Gastroesophageal sphincter (tissue), 4 donors: ENCODE data around the gene SPACA6. TPM values are rescaled to one million over a fixed set of nuclear protein-coding genes. Genes with fewer than 3 reads are reported as not detected.

Experiments used
- ATAC-seq: fragments of 150-250 bp; one replicate; pipeline ENCODE4 v1.9.1; 2016; ENCODE audit warnings: mild to moderate bottlenecking, moderate library complexity
- H3K27ac ChIP-seq, 4 donors: fragments of 200-600 bp; sonication (generic) in 3 of 4; 1 replicate in 3 of 4; 2 replicates in 1 of 4; pipeline ENCODE4 v1.5.1; 2016 to 2019
- H3K27me3 ChIP-seq: fragments of 200-600 bp; sonication (generic); one replicate; pipeline ENCODE4 v1.5.1; 2019
- H3K36me3 ChIP-seq, 2 donors: fragments of 200-600 bp; sonication (generic); one replicate each; pipeline ENCODE4 v1.5.1; 2019; ENCODE audit warnings: control low read depth in 1 of 2
- H3K4me1 ChIP-seq, 3 donors: fragments of 200-600 bp; sonication (generic); 1 replicate in 2 of 3; 2 replicates in 1 of 3; pipeline ENCODE4 v1.5.1; 2016 to 2019; ENCODE audit warnings: control low read depth in 2 of 3
- H3K4me3 ChIP-seq, 2 donors: fragments of 200-600 bp; sonication (generic); one replicate each; pipeline ENCODE4 v1.5.1; 2019; ENCODE audit warnings: mild to moderate bottlenecking in 1 of 2, moderate library complexity in 1 of 2
- H3K9me3 ChIP-seq, 3 donors: fragments of 200-600 bp; sonication (generic); one replicate each; pipeline ENCODE4 v1.5.1; 2017 to 2019; ENCODE audit warnings: control low read depth in 2 of 3
- EP300 ChIP-seq: sonication (generic); formaldehyde crosslinking; IDR thresholded peaks from one replicate; pipeline ENCODE4 v1.6.1; 2017; ENCODE audit warnings: antibody characterized with exemption, mild to moderate bottlenecking
- POLR2A ChIP-seq, 2 donors: fragments of 450-650 bp; IDR thresholded peaks; one replicate each; pipeline ENCODE4 v1.6.1; 2017; ENCODE audit warnings: antibody characterized with exemption in 2 of 2, mild to moderate bottlenecking in 2 of 2, moderate library complexity in 1 of 2
- POLR2AphosphoS5 ChIP-seq: sonication (generic); formaldehyde crosslinking; IDR thresholded peaks from one replicate; pipeline ENCODE4 v1.6.1; 2017; ENCODE audit warnings: antibody characterized with exemption
- WGBS, 2 donors: methylation state at CpG; one replicate each; pipeline ENCODE4 v1.1.5; 2018; ENCODE audit warnings: low coverage in 1 of 2; 5-methylcytosine and 5-hydroxymethylcytosine counted together
- total RNA-seq, 4 donors: library from RNA; depleted of rRNA; stranded (reverse); fragments of >200 nt; gene quantifications; one replicate each; pipeline ENCODE4 v1.1.0, GENCODE V29; 2016
- TF ChIP-seq, protein P1 (sequence below), 4 experiments: fragments of 200-600 bp in 2 of 4; fragments of 450-650 bp in 2 of 4; sonication (generic) in 1 of 4; IDR thresholded peaks; one replicate each; pipeline ENCODE4 v1.5.1; 2017 to 2019; ENCODE audit warnings: antibody characterized with exemption in 4 of 4, mild to moderate bottlenecking in 2 of 4, moderate library complexity in 2 of 4

SPACA6 gene
- total RNA-seq, 4 donors from 2014 or later, result 6.3 to 29.7 (median 18.3) TPM

DNA sequence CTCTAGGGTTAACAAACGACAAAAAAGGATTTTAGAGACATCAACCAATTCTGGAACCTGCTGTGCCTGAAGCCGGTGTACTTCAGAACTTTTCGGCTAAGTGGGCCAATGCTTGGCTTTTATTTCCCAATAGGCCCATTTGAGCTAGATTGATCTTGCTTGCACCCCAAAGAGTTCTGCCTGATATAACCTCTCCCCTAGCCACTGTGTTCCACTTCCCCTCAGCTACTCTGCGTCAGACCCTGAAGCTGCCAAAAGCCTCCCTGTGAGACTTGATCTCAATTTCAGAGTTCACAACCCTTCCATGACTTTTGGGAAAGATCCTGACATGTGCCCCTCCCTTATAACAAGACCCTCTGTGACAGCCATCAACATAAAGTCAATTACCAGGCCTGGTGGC lies 40.9 kb upstream of the SPACA6 start:
- Histone ChIP-seq H3K27ac (no peak overlapping the region), H3K9me3 (no peaks in the 10 kb centered on the region), H3K27me3 (peaks cover 45% of the 10 kb centered on the region), H3K4me3 (no peak overlapping the region), H3K36me3 (no peaks in the 10 kb centered on the region), H3K4me1 (peaks cover 0 to 7% (median 0%) of the 10 kb centered on the region in 3 donors)
- TF ChIP-seq, protein P1, sequence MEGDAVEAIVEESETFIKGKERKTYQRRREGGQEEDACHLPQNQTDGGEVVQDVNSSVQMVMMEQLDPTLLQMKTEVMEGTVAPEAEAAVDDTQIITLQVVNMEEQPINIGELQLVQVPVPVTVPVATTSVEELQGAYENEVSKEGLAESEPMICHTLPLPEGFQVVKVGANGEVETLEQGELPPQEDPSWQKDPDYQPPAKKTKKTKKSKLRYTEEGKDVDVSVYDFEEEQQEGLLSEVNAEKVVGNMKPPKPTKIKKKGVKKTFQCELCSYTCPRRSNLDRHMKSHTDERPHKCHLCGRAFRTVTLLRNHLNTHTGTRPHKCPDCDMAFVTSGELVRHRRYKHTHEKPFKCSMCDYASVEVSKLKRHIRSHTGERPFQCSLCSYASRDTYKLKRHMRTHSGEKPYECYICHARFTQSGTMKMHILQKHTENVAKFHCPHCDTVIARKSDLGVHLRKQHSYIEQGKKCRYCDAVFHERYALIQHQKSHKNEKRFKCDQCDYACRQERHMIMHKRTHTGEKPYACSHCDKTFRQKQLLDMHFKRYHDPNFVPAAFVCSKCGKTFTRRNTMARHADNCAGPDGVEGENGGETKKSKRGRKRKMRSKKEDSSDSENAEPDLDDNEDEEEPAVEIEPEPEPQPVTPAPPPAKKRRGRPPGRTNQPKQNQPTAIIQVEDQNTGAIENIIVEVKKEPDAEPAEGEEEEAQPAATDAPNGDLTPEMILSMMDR (IDR thresholded peaks at IDR 0.05), result no peak
- TF ChIP-seq POLR2A (IDR thresholded peaks at IDR 0.05) (no peak), POLR2AphosphoS5 (no peak), EP300 (no peak)
- no peak for ATAC-seq
- 46 to 49% methylated on average over 3 to 4 of the region's 4 CpGs for WGBS, 2 donors

DNA sequence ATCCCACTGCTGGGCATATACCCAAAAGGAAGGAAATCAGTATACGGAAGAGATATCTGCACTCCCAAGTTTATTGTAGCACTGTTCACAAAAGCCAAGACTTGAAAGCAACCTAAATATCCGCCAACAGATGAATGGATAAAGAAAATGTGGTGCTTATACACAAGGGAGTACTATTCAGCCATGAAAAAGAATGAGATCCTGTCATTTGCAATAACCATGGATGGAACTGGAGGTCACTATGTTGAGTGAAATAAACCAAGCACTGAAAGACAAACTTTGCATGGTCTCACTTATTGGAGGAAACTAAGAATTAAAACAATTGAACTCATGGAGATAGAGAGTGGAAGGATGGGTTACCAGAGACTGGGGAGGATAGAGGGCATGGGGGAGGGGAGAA lies 40.0 kb upstream of the SPACA6 start:
- TF ChIP-seq POLR2AphosphoS5, result no peak
- H3K36me3 ChIP-seq, result no peaks in the 10 kb centered on the region
- WGBS, 2 donors, result 33 to 43% methylated on average over 1 to 2 of the region's 2 CpGs
- no peaks in the 10 kb centered on the region for H3K9me3 ChIP-seq
- H3K27ac ChIP-seq, result no peak overlapping the region
- H3K4me3 ChIP-seq, result no peak overlapping the region
- peaks cover 0 to 10% (median 0%) of the 10 kb centered on the region in 3 donors for H3K4me1 ChIP-seq
- H3K27me3 ChIP-seq, result peaks cover 40% of the 10 kb centered on the region
- ATAC-seq, result no peak

DNA sequence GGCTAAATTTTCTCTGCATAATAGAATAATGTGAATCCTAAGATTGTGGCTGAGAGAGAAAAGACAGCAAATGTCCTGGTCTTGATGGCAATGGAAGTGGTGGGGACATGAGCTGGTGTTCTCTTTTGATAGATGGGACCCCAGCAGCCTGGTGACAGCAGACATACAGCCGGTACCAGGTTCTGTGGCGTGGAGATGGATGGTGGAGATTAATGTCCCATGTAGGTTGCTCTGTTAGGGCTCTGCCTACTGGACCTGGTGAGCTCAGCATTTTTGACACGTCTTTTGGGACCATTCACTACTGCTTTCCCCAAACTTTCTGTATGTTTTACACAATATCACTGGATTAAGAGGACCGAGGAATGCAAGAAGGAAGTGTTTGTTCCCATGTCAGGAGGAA lies 38.3 kb upstream of the SPACA6 start:
- ATAC-seq, result no peak
- Histone ChIP-seq H3K27me3 (peaks cover 28% of the 10 kb centered on the region), H3K27ac (no peak overlapping the region), H3K4me3 (no peak overlapping the region), H3K9me3 (no peaks in the 10 kb centered on the region), H3K36me3 (no peaks in the 10 kb centered on the region), H3K4me1 (peaks cover 0 to 10% (median 0%) of the 10 kb centered on the region in 3 donors)
- TF ChIP-seq, protein P1 (IDR thresholded peaks at IDR 0.05), result no peak
- TF ChIP-seq POLR2AphosphoS5, result no peak
- no peak for TF ChIP-seq EP300
- no peak for TF ChIP-seq POLR2A (IDR thresholded peaks at IDR 0.05)
- 47 to 70% methylated on average over 3 to 4 of the region's 4 CpGs for WGBS, 2 donors

DNA sequence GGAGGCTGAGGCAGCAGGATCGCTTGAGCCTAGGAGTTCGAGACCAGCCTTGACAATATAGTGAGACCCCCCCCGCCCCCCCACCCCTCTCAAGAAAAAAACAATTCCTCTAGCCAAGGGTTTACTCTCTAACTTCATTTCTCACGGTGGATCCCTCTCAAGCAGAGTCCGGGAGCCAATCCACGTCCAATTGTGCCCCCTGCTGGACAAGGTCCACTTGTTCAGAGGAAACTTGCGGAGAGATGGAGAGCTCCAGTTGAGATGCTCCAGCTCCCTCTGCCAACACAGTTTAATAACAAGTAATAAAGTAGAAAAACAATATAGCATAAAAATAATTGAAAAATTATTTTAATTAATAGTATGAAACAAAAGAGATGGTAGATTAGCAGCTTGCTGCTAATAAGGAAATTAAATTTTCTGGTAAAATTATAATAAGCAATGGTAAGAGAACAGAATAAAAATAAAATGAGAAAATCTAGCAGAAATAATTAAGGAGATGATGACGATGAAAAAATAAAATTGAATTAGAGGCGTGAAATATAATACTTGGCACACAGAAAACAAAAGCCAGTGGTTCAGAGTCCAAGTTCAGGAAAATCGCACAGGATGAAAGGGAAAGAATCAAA lies 32.0 kb upstream of the SPACA6 start:
- Histone ChIP-seq H3K27me3 (peaks cover 43% of the 10 kb centered on the region), H3K36me3 (no peaks in the 10 kb centered on the region), H3K9me3 (peaks cover 0 to 8% (median 0%) of the 10 kb centered on the region in 3 donors), H3K4me1 (peaks cover 0 to 10% (median 0%) of the 10 kb centered on the region in 3 donors), H3K27ac (no peak overlapping the region), H3K4me3 (no peak overlapping the region)
- 13 to 40% methylated on average over 3 to 7 of the region's 10 CpGs for WGBS, 2 donors
- TF ChIP-seq, protein P1 (IDR thresholded peaks at IDR 0.05), result peak; percentile 35 to 60 (median 46)
- TF ChIP-seq POLR2AphosphoS5 (no peak), EP300 (no peak)
- ATAC-seq, result no peak

DNA sequence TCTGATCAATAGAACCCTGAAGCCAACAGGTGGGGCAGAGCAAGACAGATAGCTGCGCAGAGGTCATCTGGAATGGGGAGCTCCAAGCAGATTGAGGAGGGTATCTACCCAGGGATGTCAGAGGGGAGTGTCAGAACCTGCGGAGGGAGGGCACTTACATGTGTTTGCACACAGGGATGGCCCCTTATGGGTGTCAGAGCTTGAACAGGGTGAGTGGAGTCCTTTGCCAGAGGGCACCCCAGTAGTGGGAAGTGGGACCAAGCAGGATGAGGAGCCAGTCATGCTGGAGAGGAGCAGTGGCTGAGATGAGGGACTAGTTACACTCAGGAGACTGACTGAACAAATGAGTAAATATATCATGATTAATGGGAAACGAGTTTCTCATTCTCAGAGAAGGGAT lies 29.5 kb upstream of the SPACA6 start:
- 0 to 20% methylated on average over 1 of the region's 3 CpGs for WGBS, 2 donors
- H3K4me3 ChIP-seq, result no peak overlapping the region
- no peak for ATAC-seq
- TF ChIP-seq, protein P1 (IDR thresholded peaks at IDR 0.05), result no peak
- TF ChIP-seq POLR2A (IDR thresholded peaks at IDR 0.05) (no peak), POLR2AphosphoS5 (no peak), EP300 (no peak)
- H3K27me3 ChIP-seq, result peaks cover 43% of the 10 kb centered on the region
- peaks cover 0 to 8% (median 0%) of the 10 kb centered on the region in 3 donors for H3K9me3 ChIP-seq
- no peaks in the 10 kb centered on the region for H3K4me1 ChIP-seq
- no peak overlapping the region for H3K27ac ChIP-seq
- no peaks in the 10 kb centered on the region for H3K36me3 ChIP-seq
